Measurements from ENCODE around the gene MTHFSD. TPM values are rescaled to one million over a fixed set of nuclear protein-coding genes. Genes with fewer than 3 reads are reported as not detected.

The MTHFSD gene
- total and polyA plus RNA-seq, 2 of the 8 experiments (the other 6 are each of a cell fraction or from before 2014, with no cell fraction given), result 7.1 to 9.8 TPM

DNA sequence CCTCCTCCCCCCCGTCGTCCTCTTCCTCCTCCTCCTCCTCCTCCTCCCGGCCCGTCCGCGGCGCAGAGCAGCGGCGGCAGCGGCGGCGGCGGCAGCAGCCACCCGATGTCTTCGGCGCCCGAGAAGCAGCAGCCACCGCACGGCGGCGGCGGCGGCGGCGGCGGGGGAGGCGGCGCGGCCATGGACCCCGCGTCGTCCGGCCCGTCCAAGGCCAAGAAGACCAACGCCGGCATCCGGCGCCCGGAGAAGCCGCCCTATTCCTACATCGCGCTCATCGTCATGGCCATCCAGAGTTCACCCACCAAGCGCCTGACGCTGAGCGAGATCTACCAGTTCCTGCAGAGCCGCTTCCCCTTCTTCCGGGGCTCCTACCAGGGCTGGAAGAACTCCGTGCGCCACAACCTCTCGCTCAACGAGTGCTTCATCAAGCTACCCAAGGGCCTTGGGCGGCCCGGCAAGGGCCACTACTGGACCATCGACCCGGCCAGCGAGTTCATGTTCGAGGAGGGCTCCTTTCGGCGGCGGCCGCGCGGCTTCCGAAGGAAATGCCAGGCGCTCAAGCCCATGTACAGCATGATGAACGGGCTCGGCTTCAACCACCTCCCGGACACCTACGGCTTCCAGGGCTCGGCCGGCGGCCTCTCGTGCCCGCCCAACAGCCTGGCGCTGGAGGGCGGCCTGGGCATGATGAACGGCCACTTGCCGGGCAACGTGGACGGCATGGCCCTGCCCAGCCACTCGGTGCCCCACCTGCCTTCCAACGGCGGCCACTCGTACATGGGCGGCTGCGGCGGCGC, 44.4 kb downstream of the MTHFSD start, which contains the start of gene FOXF1:
Gene FOXF1, plus strand, starts transcription at position 63 of the 797 bp plus-strand sequence. Its CDS starts 43 bp downstream, at position 106.
- peak within 1 kb of the TSS; percentile 80 for H4K8ac ChIP-seq (ENCODE audit: extremely low read depth, insufficient read depth, low read length)
- H3K27ac ChIP-seq (ENCODE audit: low read depth, low read length), result no peak within 1 kb of the TSS
- H2AFZ ChIP-seq (ENCODE audit: low read length), result no peak within 1 kb of the TSS
- H3K9ac ChIP-seq (replicated peaks in 1 of 4; ENCODE audit: extremely low read depth in 1 of 4, low read depth in 3 of 4, low read length in 3 of 4), result no peak within 1 kb of the TSS
- H3K23me2 ChIP-seq (ENCODE audit: low read depth, low read length), result peaks cover 5% of the 10 kb centered on the region; the same call in 1 of the 2 replicates
- H2BK12ac ChIP-seq (ENCODE audit: low read depth, low read length), result peak within 1 kb of the TSS; percentile 68
- no peak within 1 kb of the TSS for H4K91ac ChIP-seq (replicated peaks; ENCODE audit: insufficient read length, low read length)
- peak within 1 kb of the TSS; percentile 23; the same call in 1 of the 2 replicates for H2BK20ac ChIP-seq (ENCODE audit: low read length)
- no peak within 1 kb of the TSS for H3K14ac ChIP-seq (ENCODE audit: insufficient read length)
- DNase-seq (ENCODE audit: low read depth in 1 of 2, low spot score in 2 of 2) (peak in 1 of 2 experiments; percentile 75), FAIRE-seq (no peak)
- peaks cover 3 to 49% (median 27%) of the 10 kb centered on the region in 4 experiments for H3K4me1 ChIP-seq (replicated peaks in 1 of 4; ENCODE audit: control insufficient read depth in 3 of 4, insufficient read depth in 4 of 4, low read length in 3 of 4)
- H3K18ac ChIP-seq (ENCODE audit: extremely low read depth, low read length), result no peak within 1 kb of the TSS; the same call in none of the 2 replicates
- peak within 1 kb of the TSS; percentile 20 to 60 (median 28) for H3K4me3 ChIP-seq (ENCODE audit: extremely low read depth in 1 of 4, insufficient read depth in 2 of 4, low read depth in 3 of 4, low read length in 4 of 4)
- peak within 1 kb of the TSS; percentile 73 to 84 for H3K4me2 ChIP-seq (ENCODE audit: insufficient read depth in 1 of 2, low read depth in 2 of 2, low read length in 2 of 2)
- no peak within 1 kb of the TSS for H2AK5ac ChIP-seq (ENCODE audit: low read depth, low read length)
- H2BK15ac ChIP-seq (ENCODE audit: low read length), result peak within 1 kb of the TSS; percentile 72; the same call in 1 of the 2 replicates
- no peak within 1 kb of the TSS for H3K4ac ChIP-seq (replicated peaks; ENCODE audit: insufficient read length, low read depth, low read length)
- TF ChIP-seq CHD2 (IDR thresholded peaks at IDR 0.05; ENCODE audit: low read length) (no peak), RNF2 (IDR thresholded peaks at IDR 0.05; ENCODE audit: borderline replicate concordance, low read depth, low read length, missing control alignments, poor library complexity, severe bottlenecking) (peak; percentile 38), KDM4A (IDR thresholded peaks at IDR 0.05; ENCODE audit: low read depth, low read length, severe bottlenecking) (peak; percentile 11)
- no peak within 1 kb of the TSS for H4K5ac ChIP-seq (ENCODE audit: insufficient read length, low read depth, low read length)
- 3% methylated on average over 48 of the region's 89 CpGs; no CpG with 5 or more reads in 1 of the 2 experiments for whole genome bisulfite sequencing, 2 experiments (ENCODE audit: extremely low coverage in 1 of 2, insufficient coverage in 1 of 2, insufficient read length in 1 of 2, insufficient replicate concordance in 2 of 2, low coverage in 1 of 2, low lambda C conversion rate in 2 of 2, missing lambda C conversion rate in 1 of 2)
- ChIA-PET CTCF (ENCODE audit: partially characterized antibody) (interaction anchor here (0.9 to 1.6 kb wide), 4 partner anchors 9 to 466 kb away, joined by 3 read pairs; no protein-coding TSS in a partner anchor), POLR2A (ENCODE audit: partially characterized antibody) (interaction anchor here (0.9 kb wide), 1 partner anchor 224 kb away, joined by 3 read pairs; no protein-coding TSS in a partner anchor)
- H3K79me1 ChIP-seq (ENCODE audit: low read depth, low read length), result no peaks in the 10 kb centered on the region
- H2BK5ac ChIP-seq (ENCODE audit: low read depth, low read length), result no peak within 1 kb of the TSS
- no peak within 1 kb of the TSS for H3K23ac ChIP-seq (ENCODE audit: insufficient read length)
- H2BK120ac ChIP-seq (replicated peaks; ENCODE audit: low read depth, low read length), result no peak within 1 kb of the TSS
- H3K27me3 ChIP-seq (replicated peaks in 1 of 4; ENCODE audit: control insufficient read depth in 3 of 4, extremely low read depth in 1 of 4, insufficient read depth in 3 of 4, low read length in 3 of 4), result peaks cover 88 to 97% (median 96%) of the 10 kb centered on the region in 4 experiments
- H3K79me2 ChIP-seq (ENCODE audit: control insufficient read depth in 1 of 2, insufficient read depth in 2 of 2, low read length in 2 of 2), result no peaks in the 10 kb centered on the region
- H4K20me1 ChIP-seq (replicated peaks in 1 of 2; ENCODE audit: control insufficient read depth in 1 of 2, insufficient read depth in 2 of 2, low read length in 2 of 2), result peaks cover 27 to 38% of the 10 kb centered on the region in 2 experiments
- peaks cover 0 to 7% (median 0%) of the 10 kb centered on the region in 4 experiments; a peak in 1 of 8 replicates for H3K36me3 ChIP-seq (ENCODE audit: control insufficient read depth in 2 of 4, insufficient read depth in 4 of 4, low read length in 3 of 4)
- no peak within 1 kb of the TSS for H3K56ac ChIP-seq (replicated peaks; ENCODE audit: insufficient read length, low read depth, low read length)
- H3K9me3 ChIP-seq (ENCODE audit: insufficient read depth in 2 of 2, low read depth in 1 of 2, low read length in 1 of 2), result no peaks in the 10 kb centered on the region

All from H1 (cell line).